ENCODE data around the gene DLG1. TPM values are rescaled to one million over a fixed set of nuclear protein-coding genes. Genes with fewer than 3 reads are reported as not detected.
"Not testable (repeated sequence)": the region's sequence is repeated elsewhere in the genome, so short reads cannot be mapped to it uniquely, and the experiment has no call there.

Gene DLG1
- total and polyA plus RNA-seq, 4 donors: 12.7 to 51.2 (median 22.3) TPM

DNA sequence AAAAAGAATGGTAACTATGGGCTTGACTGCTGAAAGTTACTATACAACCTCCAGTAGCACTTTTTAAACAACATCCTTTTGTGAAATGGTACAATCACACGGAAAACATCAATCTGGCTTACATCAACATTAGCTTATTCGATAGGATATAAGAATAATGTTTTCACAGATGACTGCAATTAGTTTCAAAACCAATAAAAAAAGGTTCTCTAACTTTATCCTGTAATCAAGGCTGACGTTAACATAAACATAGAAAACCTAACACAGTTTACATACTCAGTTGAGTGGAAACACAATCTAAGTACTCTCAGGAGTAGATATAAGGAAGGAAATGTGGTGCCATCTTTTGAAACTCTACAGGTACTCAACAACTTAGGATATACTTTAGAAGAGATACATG lies 102.2 kb downstream of the DLG1 start (continued):
- no peak for TF ChIP-seq FOXA2 (IDR thresholded peaks at IDR 0.05)
- TF ChIP-seq SP1 (IDR thresholded peaks at IDR 0.05): no peak

DNA sequence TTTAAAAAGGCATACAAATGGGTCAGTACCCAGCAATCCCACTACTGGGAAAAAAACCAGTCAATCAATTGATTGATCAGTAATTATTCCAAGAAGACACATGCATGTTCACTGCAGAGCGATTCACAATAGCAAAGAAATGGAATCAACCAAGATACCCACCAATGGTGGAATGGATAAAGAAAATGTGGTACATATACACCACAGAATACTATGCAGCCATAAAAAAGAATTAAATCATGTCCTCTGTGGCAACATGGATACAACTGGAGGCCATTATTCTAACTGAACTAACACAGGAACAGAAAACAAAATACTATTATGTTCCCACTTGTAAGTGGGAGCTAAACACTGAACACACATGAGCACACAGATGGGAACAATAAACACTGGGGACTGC lies 103.1 kb downstream of the DLG1 start:
- WGBS: 99% methylated on average over 1 of the region's 1 CpG
- H3K36me3 ChIP-seq (ENCODE audit: control insufficient read depth in 4 of 4, insufficient read depth in 3 of 4, low read depth in 1 of 4, low read length in 3 of 4): no peaks in the 10 kb centered on the region
- H3K9me3 ChIP-seq (ENCODE audit: control insufficient read depth in 4 of 4, low read length in 3 of 4): no peaks in the 10 kb centered on the region
- no peak overlapping the region for H3K4me3 ChIP-seq (ENCODE audit: low read depth in 1 of 3, low read length in 3 of 3)
- H3K4me1 ChIP-seq (ENCODE audit: control insufficient read depth in 4 of 4, insufficient read depth in 4 of 4, low read length in 3 of 4): peaks cover 0 to 2% (median 0%) of the 10 kb centered on the region in 4 donors
- H3K27me3 ChIP-seq (ENCODE audit: control insufficient read depth in 4 of 4, insufficient read depth in 4 of 4, low read length in 3 of 4): no peaks in the 10 kb centered on the region
- H3K27ac ChIP-seq (ENCODE audit: low read depth in 1 of 2, low read length in 2 of 2): no peak overlapping the region
- no peak for TF ChIP-seq NR2F2 (IDR thresholded peaks at IDR 0.05)
- TF ChIP-seq, protein P1, sequence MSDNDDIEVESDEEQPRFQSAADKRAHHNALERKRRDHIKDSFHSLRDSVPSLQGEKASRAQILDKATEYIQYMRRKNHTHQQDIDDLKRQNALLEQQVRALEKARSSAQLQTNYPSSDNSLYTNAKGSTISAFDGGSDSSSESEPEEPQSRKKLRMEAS (IDR thresholded peaks at IDR 0.05): no peak
- TF ChIP-seq, protein P2, sequence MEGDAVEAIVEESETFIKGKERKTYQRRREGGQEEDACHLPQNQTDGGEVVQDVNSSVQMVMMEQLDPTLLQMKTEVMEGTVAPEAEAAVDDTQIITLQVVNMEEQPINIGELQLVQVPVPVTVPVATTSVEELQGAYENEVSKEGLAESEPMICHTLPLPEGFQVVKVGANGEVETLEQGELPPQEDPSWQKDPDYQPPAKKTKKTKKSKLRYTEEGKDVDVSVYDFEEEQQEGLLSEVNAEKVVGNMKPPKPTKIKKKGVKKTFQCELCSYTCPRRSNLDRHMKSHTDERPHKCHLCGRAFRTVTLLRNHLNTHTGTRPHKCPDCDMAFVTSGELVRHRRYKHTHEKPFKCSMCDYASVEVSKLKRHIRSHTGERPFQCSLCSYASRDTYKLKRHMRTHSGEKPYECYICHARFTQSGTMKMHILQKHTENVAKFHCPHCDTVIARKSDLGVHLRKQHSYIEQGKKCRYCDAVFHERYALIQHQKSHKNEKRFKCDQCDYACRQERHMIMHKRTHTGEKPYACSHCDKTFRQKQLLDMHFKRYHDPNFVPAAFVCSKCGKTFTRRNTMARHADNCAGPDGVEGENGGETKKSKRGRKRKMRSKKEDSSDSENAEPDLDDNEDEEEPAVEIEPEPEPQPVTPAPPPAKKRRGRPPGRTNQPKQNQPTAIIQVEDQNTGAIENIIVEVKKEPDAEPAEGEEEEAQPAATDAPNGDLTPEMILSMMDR (IDR thresholded peaks at IDR 0.05; ENCODE audit: low read depth, low read length, missing input control): no peak
- no peak for TF ChIP-seq EGR1 (IDR thresholded peaks at IDR 0.05; ENCODE audit: low read depth in 2 of 2)
- TF ChIP-seq FOXA2 (IDR thresholded peaks at IDR 0.05): no peak
- no peak for TF ChIP-seq FOXA1 (IDR thresholded peaks at IDR 0.05)
- TF ChIP-seq RAD21 (IDR thresholded peaks at IDR 0.05): no peak
- TF ChIP-seq, protein P3, sequence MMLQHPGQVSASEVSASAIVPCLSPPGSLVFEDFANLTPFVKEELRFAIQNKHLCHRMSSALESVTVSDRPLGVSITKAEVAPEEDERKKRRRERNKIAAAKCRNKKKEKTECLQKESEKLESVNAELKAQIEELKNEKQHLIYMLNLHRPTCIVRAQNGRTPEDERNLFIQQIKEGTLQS (IDR thresholded peaks at IDR 0.05): no peak
- no peak for TF ChIP-seq RXRA (IDR thresholded peaks at IDR 0.05)
- DNase-seq (ENCODE audit: low spot score): no peak
- no peak overlapping the region for H3K9ac ChIP-seq (ENCODE audit: low read depth in 1 of 2, low read length in 2 of 2)

DNA sequence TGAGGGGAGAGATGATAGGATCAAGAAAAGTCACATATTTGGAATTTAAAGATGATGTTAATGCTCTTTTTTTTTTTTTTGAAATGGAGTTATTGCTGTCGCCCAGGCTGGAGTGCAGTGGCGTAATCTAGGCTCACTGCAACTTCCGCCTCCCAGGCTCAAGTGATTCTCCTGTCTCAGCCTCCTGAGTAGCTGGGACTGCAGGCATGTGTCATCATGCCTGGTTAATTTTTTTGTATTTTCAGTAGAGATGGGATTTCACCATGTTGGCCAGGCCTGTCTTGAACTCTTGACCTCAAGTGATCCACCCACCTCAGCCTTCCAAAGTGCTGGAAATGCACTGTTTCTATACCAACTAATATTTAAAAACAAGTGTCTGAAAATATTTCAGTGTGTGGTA lies 104.7 kb downstream of the DLG1 start:
- DNase-seq (ENCODE audit: low spot score); H3K36me3 ChIP-seq (ENCODE audit: control insufficient read depth in 4 of 4, insufficient read depth in 3 of 4, low read depth in 1 of 4, low read length in 3 of 4); H3K4me1 ChIP-seq (ENCODE audit: control insufficient read depth in 4 of 4, insufficient read depth in 4 of 4, low read length in 3 of 4); H3K27me3 ChIP-seq (ENCODE audit: control insufficient read depth in 4 of 4, insufficient read depth in 4 of 4, low read length in 3 of 4); H3K27ac ChIP-seq (ENCODE audit: low read depth in 1 of 2, low read length in 2 of 2); H3K9me3 ChIP-seq (ENCODE audit: control insufficient read depth in 4 of 4, low read length in 3 of 4); H3K4me3 ChIP-seq (ENCODE audit: low read depth in 1 of 3, low read length in 3 of 3); H3K9ac ChIP-seq (ENCODE audit: low read depth in 1 of 2, low read length in 2 of 2): not testable (repeated sequence)
- WGBS: 92% methylated on average over 3 of the region's 3 CpGs

DNA sequence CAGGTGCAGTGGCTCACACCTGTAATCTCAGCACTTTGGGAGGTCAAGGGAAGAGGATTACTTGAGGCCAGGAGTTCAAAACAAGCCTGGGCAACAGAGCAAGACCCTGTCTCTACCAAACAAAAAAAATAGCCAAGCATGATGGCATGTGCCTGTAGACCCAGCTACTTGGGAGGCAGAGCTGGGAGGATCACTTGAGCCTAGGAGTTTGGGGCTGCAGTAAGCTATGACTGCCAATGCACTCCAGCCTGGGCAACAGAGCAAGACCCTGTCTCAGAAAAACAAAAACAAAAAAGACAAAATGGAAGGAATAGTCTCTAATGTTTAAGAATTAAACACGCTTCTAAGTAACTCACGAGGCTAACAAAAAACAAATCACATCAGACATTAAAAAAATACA lies 106.5 kb downstream of the DLG1 start:
- 99% methylated on average over 2 of the region's 2 CpGs for WGBS
- Histone ChIP-seq H3K27me3 (ENCODE audit: control insufficient read depth in 4 of 4, insufficient read depth in 4 of 4, low read length in 3 of 4) (no peaks in the 10 kb centered on the region), H3K9ac (ENCODE audit: low read depth in 1 of 2, low read length in 2 of 2) (no peak overlapping the region), H3K36me3 (ENCODE audit: control insufficient read depth in 4 of 4, insufficient read depth in 3 of 4, low read depth in 1 of 4, low read length in 3 of 4) (no peaks in the 10 kb centered on the region), H3K9me3 (ENCODE audit: control insufficient read depth in 4 of 4, low read length in 3 of 4) (no peaks in the 10 kb centered on the region), H3K4me1 (ENCODE audit: control insufficient read depth in 4 of 4, insufficient read depth in 4 of 4, low read length in 3 of 4) (no peaks in the 10 kb centered on the region), H3K27ac (ENCODE audit: low read depth in 1 of 2, low read length in 2 of 2) (no peak overlapping the region), H3K4me3 (ENCODE audit: low read depth in 1 of 3, low read length in 3 of 3) (no peak overlapping the region)
- no peak for DNase-seq (ENCODE audit: low spot score)
- TF ChIP-seq RAD21 (IDR thresholded peaks at IDR 0.05): no peak
- TF ChIP-seq TAF1 (conservative IDR thresholded peaks at IDR 0.05): no peak
- TF ChIP-seq EGR1 (IDR thresholded peaks at IDR 0.05; ENCODE audit: low read depth in 2 of 2): no peak
- TF ChIP-seq, protein P2 (IDR thresholded peaks at IDR 0.05; ENCODE audit: low read depth, low read length, missing input control): no peak
- no peak for TF ChIP-seq RXRA (IDR thresholded peaks at IDR 0.05)
- TF ChIP-seq FOXA2 (IDR thresholded peaks at IDR 0.05): no peak
- TF ChIP-seq SP1 (IDR thresholded peaks at IDR 0.05): no peak
- no peak for TF ChIP-seq YY1 (IDR thresholded peaks at IDR 0.05)
- TF ChIP-seq FOXA1 (IDR thresholded peaks at IDR 0.05): no peak
- TF ChIP-seq NR2F2 (IDR thresholded peaks at IDR 0.05): no peak
- TF ChIP-seq GABPA (IDR thresholded peaks at IDR 0.05 in 1 of 2, conservative IDR thresholded peaks at IDR 0.05 in 1 of 2): no peak
- TF ChIP-seq, protein P4, sequence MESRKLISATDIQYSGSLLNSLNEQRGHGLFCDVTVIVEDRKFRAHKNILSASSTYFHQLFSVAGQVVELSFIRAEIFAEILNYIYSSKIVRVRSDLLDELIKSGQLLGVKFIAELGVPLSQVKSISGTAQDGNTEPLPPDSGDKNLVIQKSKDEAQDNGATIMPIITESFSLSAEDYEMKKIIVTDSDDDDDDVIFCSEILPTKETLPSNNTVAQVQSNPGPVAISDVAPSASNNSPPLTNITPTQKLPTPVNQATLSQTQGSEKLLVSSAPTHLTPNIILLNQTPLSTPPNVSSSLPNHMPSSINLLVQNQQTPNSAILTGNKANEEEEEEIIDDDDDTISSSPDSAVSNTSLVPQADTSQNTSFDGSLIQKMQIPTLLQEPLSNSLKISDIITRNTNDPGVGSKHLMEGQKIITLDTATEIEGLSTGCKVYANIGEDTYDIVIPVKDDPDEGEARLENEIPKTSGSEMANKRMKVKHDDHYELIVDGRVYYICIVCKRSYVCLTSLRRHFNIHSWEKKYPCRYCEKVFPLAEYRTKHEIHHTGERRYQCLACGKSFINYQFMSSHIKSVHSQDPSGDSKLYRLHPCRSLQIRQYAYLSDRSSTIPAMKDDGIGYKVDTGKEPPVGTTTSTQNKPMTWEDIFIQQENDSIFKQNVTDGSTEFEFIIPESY (IDR thresholded peaks at IDR 0.05): no peak
- TF ChIP-seq, protein P1 (IDR thresholded peaks at IDR 0.05): no peak
- no peak for TF ChIP-seq HNF4A (conservative IDR thresholded peaks at IDR 0.05)
- TF ChIP-seq, protein P3 (IDR thresholded peaks at IDR 0.05): no peak

Data from liver (tissue), 9 donors.